H9 (cell line): ENCODE results near the gene NLRC3. TPM values are rescaled to one million over a fixed set of nuclear protein-coding genes. Genes with fewer than 3 reads are reported as not detected.

Source experiments
- DNase-seq: peaks from one replicate; pipeline ENCODE4 v3.0.0-alpha.2; 2017
- H2AFZ ChIP-seq: one replicate; pipeline ENCODE4 v1.6.1; 2013; ENCODE audit warnings: mild to moderate bottlenecking, low read length, control low read depth, moderate library complexity
- H2AK5ac ChIP-seq: 2 replicates; pipeline ENCODE4 v1.6.1; 2013; ENCODE audit warnings: low read length, control low read depth, mixed read lengths; ENCODE audit not compliant: insufficient read length
- H2BK120ac ChIP-seq: one replicate; pipeline ENCODE4 v1.6.1; 2013; ENCODE audit warnings: low read depth, mild to moderate bottlenecking, low read length, control low read depth, inconsistent platforms; ENCODE audit not compliant: poor library complexity, severe bottlenecking
- H2BK12ac ChIP-seq: 2 replicates; pipeline ENCODE4 v1.6.1; 2013; ENCODE audit warnings: low read length, control low read depth, mixed read lengths, low read depth; ENCODE audit not compliant: insufficient read length
- H2BK15ac ChIP-seq: 2 replicates; pipeline ENCODE4 v1.6.1; 2013; ENCODE audit warnings: low read depth, low read length, control low read depth
- H2BK20ac ChIP-seq: one replicate; pipeline ENCODE4 v1.6.1; 2013; ENCODE audit warnings: low read depth, mild to moderate bottlenecking, low read length, control low read depth, inconsistent platforms; ENCODE audit not compliant: poor library complexity, severe bottlenecking
- H2BK5ac ChIP-seq: 2 replicates; pipeline ENCODE4 v1.6.1; 2013; ENCODE audit warnings: low read length, control low read depth, mixed read lengths; ENCODE audit not compliant: insufficient read length
- H3K14ac ChIP-seq: 2 replicates; pipeline ENCODE4 v1.6.1; 2013; ENCODE audit warnings: low read length, control low read depth; ENCODE audit not compliant: insufficient read depth
- H3K18ac ChIP-seq: 2 replicates; pipeline ENCODE4 v1.6.1; 2013; ENCODE audit warnings: low read depth, mild to moderate bottlenecking, mixed read lengths, low read length, control low read depth; ENCODE audit not compliant: insufficient read length
- H3K23ac ChIP-seq: 2 replicates; pipeline ENCODE4 v1.6.1; 2013; ENCODE audit warnings: low read length, control low read depth, mixed read lengths, low read depth; ENCODE audit not compliant: insufficient read length
- H3K23me2 ChIP-seq: 2 replicates; pipeline ENCODE4 v1.6.1; 2013; ENCODE audit warnings: low read depth, mild to moderate bottlenecking, mixed read lengths, low read length, control low read depth; ENCODE audit not compliant: insufficient read length, poor library complexity, severe bottlenecking
- H3K27ac ChIP-seq: 2 replicates; pipeline ENCODE4 v1.5.1; 2013; ENCODE audit warnings: low read length, control low read depth, mixed read lengths, low read depth; ENCODE audit not compliant: insufficient read length
- H3K27me3 ChIP-seq: 2 replicates; pipeline ENCODE4 v1.6.1; 2013; ENCODE audit warnings: low read length, control low read depth, inconsistent platforms; ENCODE audit not compliant: insufficient read depth
- H3K4ac ChIP-seq: 2 replicates; pipeline ENCODE4 v1.6.1; 2013; ENCODE audit warnings: low read depth, mild to moderate bottlenecking, control low read depth, inconsistent platforms, low read length, moderate library complexity
- H3K4me1 ChIP-seq: 2 replicates; pipeline ENCODE4 v1.6.1; 2013; ENCODE audit warnings: low read length, control low read depth, inconsistent platforms; ENCODE audit not compliant: insufficient read depth
- H3K4me2 ChIP-seq: 2 replicates; pipeline ENCODE4 v1.6.1; 2013; ENCODE audit warnings: low read length, control low read depth, mixed read lengths; ENCODE audit not compliant: insufficient read length, insufficient read depth
- H3K56ac ChIP-seq: 2 replicates; pipeline ENCODE4 v1.6.1; 2013; ENCODE audit warnings: low read depth, mild to moderate bottlenecking, mixed read lengths, low read length, control low read depth; ENCODE audit not compliant: insufficient read length
- H3K79me1 ChIP-seq: 2 replicates; pipeline ENCODE4 v1.6.1; 2013; ENCODE audit warnings: low read depth, mild to moderate bottlenecking, moderate library complexity, low read length, control low read depth, inconsistent platforms; ENCODE audit not compliant: insufficient read depth, poor library complexity, severe bottlenecking
- H3K79me2 ChIP-seq: 2 replicates; pipeline ENCODE4 v1.6.1; 2013; ENCODE audit warnings: low read length, control low read depth, inconsistent platforms; ENCODE audit not compliant: insufficient read depth
- H3K9ac ChIP-seq: 2 replicates; pipeline ENCODE4 v1.6.1; 2013; ENCODE audit warnings: low read length, control low read depth, mixed read lengths; ENCODE audit not compliant: insufficient read length; ENCODE audit errors: extremely low read depth
- H3K9me3 ChIP-seq: one replicate; pipeline ENCODE4 v1.6.1; 2013; ENCODE audit warnings: low read depth, low read length, inconsistent platforms; ENCODE audit not compliant: control insufficient read depth
- H3T11ph ChIP-seq: one replicate; pipeline ENCODE4 v1.6.1; 2013; ENCODE audit warnings: mild to moderate bottlenecking, low read length, control low read depth, inconsistent platforms
- H4K20me1 ChIP-seq: one replicate; pipeline ENCODE4 v1.6.1; 2013; ENCODE audit not compliant: control insufficient read depth, insufficient read length, insufficient read depth
- H4K5ac ChIP-seq: 2 replicates; pipeline ENCODE4 v1.6.1; 2013; ENCODE audit warnings: low read depth, mild to moderate bottlenecking, mixed read lengths, low read length, control low read depth; ENCODE audit not compliant: insufficient read length
- H4K8ac ChIP-seq: replicated peaks from 2 replicates; pipeline ENCODE4 v1.6.1; 2013; ENCODE audit warnings: low read length, control low read depth, mixed read lengths, low read depth; ENCODE audit not compliant: insufficient read length
- H4K91ac ChIP-seq: 2 replicates; pipeline ENCODE4 v1.6.1; 2013; ENCODE audit warnings: low read depth, mild to moderate bottlenecking, moderate library complexity, mixed read lengths, low read length, control low read depth; ENCODE audit not compliant: insufficient read length
- H3K27ac Mint-ChIP-seq, 3 experiments: 2 replicates in 2 of 3; 3 replicates in 1 of 3; pipeline ENCODE4 v1.8.0; 2020 to 2021; ENCODE audit warnings: mixed read lengths in 3 of 3, mild to moderate bottlenecking in 1 of 3, moderate library complexity in 1 of 3
- H3K27me3 Mint-ChIP-seq: 2 replicates; pipeline ENCODE4 v1.8.0; 2021; ENCODE audit warnings: low read depth, mild to moderate bottlenecking, moderate library complexity, mixed read lengths
- H3K36me3 Mint-ChIP-seq, 3 experiments: 2 replicates in 2 of 3; 3 replicates in 1 of 3; pipeline ENCODE4 v1.8.0; 2020 to 2021; ENCODE audit warnings: low read depth in 3 of 3, mixed read lengths in 3 of 3; ENCODE audit not compliant: insufficient read depth in 1 of 3
- H3K4me1 Mint-ChIP-seq, 2 experiments: 2 replicates each; pipeline ENCODE4 v1.8.0; 2020; ENCODE audit warnings: mixed read lengths in 2 of 2
- H3K4me3 Mint-ChIP-seq, 2 experiments: 2 replicates in 1 of 2; 3 replicates in 1 of 2; pipeline ENCODE4 v1.8.0; 2020 to 2021; ENCODE audit warnings: mild to moderate bottlenecking in 2 of 2, mixed read lengths in 2 of 2, moderate library complexity in 1 of 2
- H3K9me3 Mint-ChIP-seq, 2 experiments: 2 replicates in 1 of 2; 3 replicates in 1 of 2; pipeline ENCODE4 v1.8.0; 2020; ENCODE audit warnings: mild to moderate bottlenecking in 2 of 2, mixed read lengths in 2 of 2, moderate library complexity in 1 of 2
- CTCF ChIP-seq: fragments of 200-600 bp; sonication (generic); conservative IDR thresholded peaks from 3 replicates; pipeline ENCODE4 v1.8.0; 2021; ENCODE audit warnings: antibody characterized with exemption, mild to moderate bottlenecking
- WGBS: extraction: QIAGEN DNeasy Blood & Tissue Kit; methylation state at CpG from one replicate; pipeline ENCODE4 v1.1.7; 2013; ENCODE audit warnings: missing lambda C conversion rate, low lambda C conversion rate, mixed read lengths; ENCODE audit not compliant: insufficient read length; ENCODE audit errors: extremely low coverage; 5-methylcytosine and 5-hydroxymethylcytosine counted together
- total RNA-seq: library from RNA; stranded (reverse); gene quantifications from 2 replicates; pipeline ENCODE4 v1.2.1, GENCODE V29; 2021

The NLRC3 gene
- total RNA-seq, 1 experiment from 2014 or later, result 0.44 TPM

- H3K27me3 Mint-ChIP-seq, result no peaks in the 10 kb centered on the region
- no peak overlapping the region for H3K4ac ChIP-seq
- no peak overlapping the region for H2BK5ac ChIP-seq
- H2BK15ac ChIP-seq, result no peak overlapping the region
- no peaks in the 10 kb centered on the region for H3K9me3 ChIP-seq
- no peaks in the 10 kb centered on the region for H3K23me2 ChIP-seq
- no peak overlapping the region for H4K5ac ChIP-seq
- H3K4me2 ChIP-seq, result no peak overlapping the region
- no peak overlapping the region for H3K23ac ChIP-seq
- H3K56ac ChIP-seq, result no peak overlapping the region
- TF ChIP-seq CTCF, result no peak
- no peak overlapping the region for H3K27ac ChIP-seq
- H3K36me3 Mint-ChIP-seq, result peaks cover 12 to 67% (median 60%) of the 10 kb centered on the region in 3 experiments; a peak in 6 of 7 replicates
- H3K4me1 ChIP-seq, result no peaks in the 10 kb centered on the region
- no peak overlapping the region for H4K8ac ChIP-seq
- no peaks in the 10 kb centered on the region for H3K27me3 ChIP-seq
- H2AK5ac ChIP-seq, result no peak overlapping the region
- no peak overlapping the region for H2BK20ac ChIP-seq
- H2BK120ac ChIP-seq, result no peak overlapping the region
- H3K27ac Mint-ChIP-seq, result peak overlapping the region in 2 of 3 experiments; percentile 44 to 61; a peak in 2 of 7 replicates
- no peaks in the 10 kb centered on the region for H3K79me2 ChIP-seq
- no peak overlapping the region for H3T11ph ChIP-seq
- no peak overlapping the region for H2BK12ac ChIP-seq
- no peak overlapping the region for H2AFZ ChIP-seq
- no peak overlapping the region for H4K91ac ChIP-seq
- H3K79me1 ChIP-seq, result no peaks in the 10 kb centered on the region
- no peak overlapping the region for H3K4me3 Mint-ChIP-seq
- no peak overlapping the region for H3K14ac ChIP-seq
- no peaks in the 10 kb centered on the region for H4K20me1 ChIP-seq
- DNase-seq, result no peak
- H3K9me3 Mint-ChIP-seq, result no peaks in the 10 kb centered on the region
- no peak overlapping the region for H3K18ac ChIP-seq
- no peak overlapping the region for H3K9ac ChIP-seq
- H3K4me1 Mint-ChIP-seq, result peaks cover 7 to 12% of the 10 kb centered on the region in 2 experiments
- WGBS, result no CpG with 5 or more reads among the region's 15 CpGs
Observed at GRCh38 chr16:3587547-3588110, 10.4 kb upstream of the NLRC3 start.
